HEK293 (cell line): ENCODE measurements around the gene FOXS1.

Experiments used
- CTCF ChIA-PET: fragments of 350-600 bp; formaldehyde crosslinking; extraction: SDS; loops from one replicate; lab custom pipeline; 2021; ENCODE audit warnings: antibody characterized with exemption; lab: Yijun Ruan, JAX
- POLR2A ChIA-PET: fragments of 300-600 bp; formaldehyde crosslinking; extraction: SDS; loops from one replicate; lab custom pipeline; 2020; ENCODE audit warnings: antibody characterized with exemption, inconsistent platforms; lab: Yijun Ruan, JAX
- H3K27ac ChIP-seq: fragments of 200-500 bp; sonication (Bioruptor generic); 2 replicates; pipeline ENCODE4 v1.5.1; 2014; ENCODE audit warnings: low read depth, low read length, control low read depth, inconsistent platforms; ENCODE audit errors: extremely low read depth
- H3K36me3 ChIP-seq, 2 experiments: fragments of 200-500 bp in 1 of 2; sonication (Bioruptor generic) in 1 of 2; 1 replicate in 1 of 2; 2 replicates in 1 of 2; pipeline ENCODE4 v1.5.1; 2014 to 2017; ENCODE audit warnings: inconsistent platforms in 2 of 2, low read length in 2 of 2; ENCODE audit not compliant: control insufficient read depth in 2 of 2, insufficient read depth in 1 of 2
- H3K4me1 ChIP-seq: fragments of 200-500 bp; sonication (Bioruptor generic); 2 replicates; pipeline ENCODE4 v1.5.1; 2014; ENCODE audit warnings: mild to moderate bottlenecking, low read length, inconsistent platforms; ENCODE audit not compliant: control insufficient read depth, insufficient read depth
- H3K4me3 ChIP-seq: 2 replicates; pipeline ENCODE4 v1.5.1; 2011; ENCODE audit warnings: low read depth, mild to moderate bottlenecking, control low read depth, low read length, moderate library complexity
- H3K9me3 ChIP-seq: fragments of 200-500 bp; sonication (Bioruptor generic); 2 replicates; pipeline ENCODE4 v1.5.1; 2014; ENCODE audit warnings: low read depth, low read length, inconsistent platforms; ENCODE audit not compliant: control insufficient read depth, insufficient read depth
- GLIS2 ChIP-seq: fragments of 450-650 bp; formaldehyde crosslinking; IDR thresholded peaks from 2 replicates; pipeline ENCODE4 v1.5.1; 2016; ENCODE audit warnings: missing biosample characterization, missing genetic modification characterization
- MZF1 ChIP-seq: fragments of 450-650 bp; formaldehyde crosslinking; IDR thresholded peaks from 2 replicates; pipeline ENCODE4 v1.5.1; 2017; ENCODE audit warnings: missing biosample characterization, missing genetic modification characterization, borderline replicate concordance
- REPIN1 ChIP-seq: fragments of 450-650 bp; formaldehyde crosslinking; IDR thresholded peaks from 2 replicates; pipeline ENCODE4 v1.5.1; 2017; ENCODE audit warnings: missing biosample characterization, missing genetic modification characterization, low read depth
- SETDB1 ChIP-seq: IDR thresholded peaks from one replicate; pipeline ENCODE4 v1.6.1; 2017; ENCODE audit warnings: mild to moderate bottlenecking, low read length, moderate library complexity, mixed read lengths; ENCODE audit not compliant: insufficient read length
- ZBTB11 ChIP-seq: fragments of 450-650 bp; formaldehyde crosslinking; conservative IDR thresholded peaks from 2 replicates; pipeline ENCODE4 v1.5.1; 2016; ENCODE audit warnings: low read depth, missing biosample characterization, missing genetic modification characterization
- ZBTB48 ChIP-seq: fragments of 450-650 bp; formaldehyde crosslinking; IDR thresholded peaks from 2 replicates; pipeline ENCODE4 v1.5.1; 2016; ENCODE audit warnings: missing biosample characterization, missing genetic modification characterization
- ZNF138 ChIP-seq: fragments of 450-650 bp; formaldehyde crosslinking; IDR thresholded peaks from 2 replicates; pipeline ENCODE4 v1.5.1; 2016; ENCODE audit warnings: missing biosample characterization, missing genetic modification characterization, borderline replicate concordance
- ZNF341 ChIP-seq: fragments of 450-650 bp; formaldehyde crosslinking; IDR thresholded peaks from 2 replicates; pipeline ENCODE4; 2016; ENCODE audit warnings: low read depth, missing biosample characterization, missing genetic modification characterization
- ZNF354C ChIP-seq: fragments of 450-650 bp; formaldehyde crosslinking; IDR thresholded peaks from 2 replicates; pipeline ENCODE4 v1.5.1; 2016; ENCODE audit warnings: missing biosample characterization, missing genetic modification characterization, low read depth, borderline replicate concordance
- ZNF398 ChIP-seq: fragments of 450-650 bp; formaldehyde crosslinking; IDR thresholded peaks from 2 replicates; pipeline ENCODE4 v1.5.1; 2017; ENCODE audit warnings: missing biosample characterization, missing genetic modification characterization
- ZNF404 ChIP-seq: fragments of 450-650 bp; formaldehyde crosslinking; IDR thresholded peaks from 2 replicates; pipeline ENCODE4 v1.5.1; 2017; ENCODE audit warnings: missing biosample characterization, missing genetic modification characterization
- ZNF488 ChIP-seq: fragments of 450-650 bp; formaldehyde crosslinking; IDR thresholded peaks from 2 replicates; pipeline ENCODE4 v1.5.1; 2016; ENCODE audit warnings: missing biosample characterization, missing genetic modification characterization
- ZNF521 ChIP-seq: fragments of 450-650 bp; formaldehyde crosslinking; IDR thresholded peaks from 2 replicates; pipeline ENCODE4 v1.5.1; 2017; ENCODE audit warnings: missing biosample characterization, mild to moderate bottlenecking, missing genetic modification characterization
- ZNF549 ChIP-seq: fragments of 450-650 bp; IDR thresholded peaks from 2 replicates; pipeline ENCODE4 v1.5.1; 2018; ENCODE audit warnings: missing biosample characterization, missing genetic modification characterization, mild to moderate bottlenecking, inconsistent platforms, moderate library complexity
- ZNF623 ChIP-seq: fragments of 450-650 bp; formaldehyde crosslinking; IDR thresholded peaks from 2 replicates; pipeline ENCODE4 v1.5.1; 2016; ENCODE audit warnings: missing biosample characterization, missing genetic modification characterization
- ZNF776 ChIP-seq: fragments of 450-650 bp; formaldehyde crosslinking; IDR thresholded peaks from 2 replicates; pipeline ENCODE4 v1.5.0; 2017; ENCODE audit warnings: missing biosample characterization, missing genetic modification characterization, borderline replicate concordance
- ZNF792 ChIP-seq: fragments of 450-650 bp; formaldehyde crosslinking; IDR thresholded peaks from 2 replicates; pipeline ENCODE4 v1.5.1; 2016; ENCODE audit warnings: missing biosample characterization, missing genetic modification characterization
- ZNF837 ChIP-seq: fragments of 450-650 bp; formaldehyde crosslinking; IDR thresholded peaks from 2 replicates; pipeline ENCODE4 v1.5.1; 2016; ENCODE audit warnings: missing biosample characterization, missing genetic modification characterization
- ZSCAN16 ChIP-seq: fragments of 450-650 bp; formaldehyde crosslinking; IDR thresholded peaks from 2 replicates; pipeline ENCODE4 v1.5.1; 2016; ENCODE audit warnings: missing biosample characterization, missing genetic modification characterization
- ZSCAN23 ChIP-seq: fragments of 450-650 bp; formaldehyde crosslinking; IDR thresholded peaks from 2 replicates; pipeline ENCODE4 v1.5.1; 2016; ENCODE audit warnings: missing biosample characterization, missing genetic modification characterization
- ZSCAN30 ChIP-seq: fragments of 450-650 bp; IDR thresholded peaks from 2 replicates; pipeline ENCODE4 v1.5.1; 2018; ENCODE audit warnings: missing biosample characterization, mild to moderate bottlenecking, missing genetic modification characterization, moderate library complexity

FOXS1 gene

GRCh38 chr20:31863296-31864085 is 18.1 kb upstream of the FOXS1 start:
- H3K4me1 ChIP-seq: 0 out of 2 replicates have a peak, but pooled peaks cover 2% of the 10 kb centered on the region
- CTCF ChIA-PET: interaction anchor here (1.1 to 5.2 kb wide), 5 partner anchors 7 to 149 kb away, joined by 3 to 26 read pairs (median 4); partner anchors contain the start of gene PDRG1
- no peaks in the 10 kb centered on the region for H3K36me3 ChIP-seq
- no peak overlapping the region for H3K4me3 ChIP-seq
- H3K9me3 ChIP-seq: no peaks in the 10 kb centered on the region
- H3K27ac ChIP-seq: no peak overlapping the region
- TF ChIP-seq ZNF341 (tag by site-specific recombination): peak; percentile 73
- TF ChIP-seq ZNF398 (tag by site-specific recombination): peak; percentile 67
- no peak for TF ChIP-seq ZNF776 (tag by site-specific recombination)
- POLR2A ChIA-PET: interaction anchor here (0.5 to 0.6 kb wide), 2 partner anchors 28 to 595 kb away, joined by 3 to 4 read pairs; no protein-coding TSS in a partner anchor

GRCh38 chr20:31862506-31862905 is 17.1 kb upstream of the FOXS1 start:
- Histone ChIP-seq H3K36me3 (no peaks in the 10 kb centered on the region), H3K9me3 (no peaks in the 10 kb centered on the region), H3K4me3 (no peak overlapping the region), H3K27ac (no peak overlapping the region), H3K4me1 (0 out of 2 replicates have a peak, but pooled peaks cover 2% of the 10 kb centered on the region)
- POLR2A ChIA-PET: no interaction called here
- TF ChIP-seq ZNF138 (no peak), ZNF404 (tag by site-specific recombination) (no peak), MZF1 (tag by site-specific recombination) (no peak), ZNF792 (tag by site-specific recombination) (no peak), ZNF521 (tag by site-specific recombination) (no peak), ZNF488 (tag by site-specific recombination) (no peak), GLIS2 (tag by site-specific recombination) (no peak)
- CTCF ChIA-PET: interaction anchor here (1.1 to 5.2 kb wide), 3 partner anchors 9 to 150 kb away, joined by 3 to 26 read pairs (median 3); no protein-coding TSS in a partner anchor

- H3K27ac ChIP-seq: no peak overlapping the region
- no peak overlapping the region for H3K4me3 ChIP-seq
- CTCF ChIA-PET: interaction anchor here (0.6 to 5.2 kb wide), 3 partner anchors 9 to 164 kb away, joined by 3 to 26 read pairs (median 5); no protein-coding TSS in a partner anchor
- 0 out of 2 replicates have a peak, but pooled peaks cover 2% of the 10 kb centered on the region for H3K4me1 ChIP-seq
- H3K9me3 ChIP-seq: no peaks in the 10 kb centered on the region
- H3K36me3 ChIP-seq: no peaks in the 10 kb centered on the region
- POLR2A ChIA-PET: interaction anchor here (0.9 kb wide), 2 partner anchors 10 to 20 kb away, joined by 3 to 4 read pairs; no protein-coding TSS in a partner anchor
- TF ChIP-seq ZNF354C (tag by site-specific recombination) (no peak), ZNF488 (tag by site-specific recombination) (no peak), ZNF837 (tag by site-specific recombination) (no peak), ZNF549 (tag by site-specific recombination) (no peak), REPIN1 (tag by site-specific recombination) (no peak), ZBTB11 (no peak), SETDB1 (no peak), ZSCAN16 (no peak), ZBTB48 (no peak), ZSCAN23 (tag by site-specific recombination) (no peak), ZSCAN30 (tag by site-specific recombination) (no peak), ZNF623 (tag by site-specific recombination) (no peak)
- TF ChIP-seq, all 188 proteins: peak for 0
These were observed 16.7 kb upstream of the FOXS1 start for GRCh38 chr20:31862157-31862470.
